ENCODE measurements around the gene MIPEP. TPM values are rescaled to one million over a fixed set of nuclear protein-coding genes. Genes with fewer than 3 reads are reported as not detected.

The MIPEP gene
- total and polyA plus RNA-seq, 12 donors: 13.9 to 28.6 (median 20.7) TPM

GRCh38 chr13:23849670-23850069 lies 39.5 kb downstream of the MIPEP start:
- H3K27me3 ChIP-seq: no peaks in the 10 kb centered on the region
- TF ChIP-seq CTCF (IDR thresholded peaks at IDR 0.05) (no peak), POLR2A (IDR thresholded peaks at IDR 0.05) (no peak)
- intact Hi-C loops (cut with DNase I): no loop called here
- 95 to 98% (median 97%) methylated on average over 2 of the region's 2 CpGs for WGBS, 4 donors
- DNase-seq: no peak
- H3K9me3 ChIP-seq (replicated peaks in 1 of 3): no peaks in the 10 kb centered on the region
- H3K27ac ChIP-seq: no peak overlapping the region
- no peaks in the 10 kb centered on the region for H3K4me1 ChIP-seq (replicated peaks in 1 of 2)
- no peak overlapping the region for H3K4me3 ChIP-seq
- no peaks in the 10 kb centered on the region for H3K36me3 ChIP-seq (replicated peaks in 1 of 2)

- intact Hi-C loops (cut with DNase I): no loop called here
- WGBS, 4 donors: 68 to 90% (median 76%) methylated on average over 7 to 8 of the region's 8 CpGs
- no peaks in the 10 kb centered on the region for H3K27me3 ChIP-seq
Measured at GRCh38 chr13:23848646-23849141, 40.5 kb downstream of the MIPEP start.

GRCh38 chr13:23848019-23848418 lies 41.2 kb downstream of the MIPEP start:
- Histone ChIP-seq H3K27me3 (no peaks in the 10 kb centered on the region), H3K36me3 (replicated peaks in 1 of 2) (no peaks in the 10 kb centered on the region), H3K27ac (no peak overlapping the region), H3K9me3 (replicated peaks in 1 of 3) (no peaks in the 10 kb centered on the region), H3K4me1 (replicated peaks in 1 of 2) (no peaks in the 10 kb centered on the region), H3K4me3 (no peak overlapping the region)
- intact Hi-C loops (cut with DNase I): no loop called here
- TF ChIP-seq CTCF (IDR thresholded peaks at IDR 0.05) (no peak), POLR2A (IDR thresholded peaks at IDR 0.05) (no peak)
- 87 to 98% (median 90%) methylated on average over 2 of the region's 2 CpGs for WGBS, 4 donors
- no peak for DNase-seq

More at GRCh38 chr13:23848646-23849141, 40.5 kb downstream of the MIPEP start:
- H3K4me3 ChIP-seq: no peak overlapping the region
- H3K36me3 ChIP-seq (replicated peaks in 1 of 2): no peaks in the 10 kb centered on the region
- H3K9me3 ChIP-seq (replicated peaks in 1 of 3): no peaks in the 10 kb centered on the region
- no peaks in the 10 kb centered on the region for H3K4me1 ChIP-seq (replicated peaks in 1 of 2)
- no peak for TF ChIP-seq CTCF (IDR thresholded peaks at IDR 0.05)
- TF ChIP-seq POLR2A (IDR thresholded peaks at IDR 0.05): no peak
- no peak for DNase-seq
- H3K27ac ChIP-seq: no peak overlapping the region

- no peak overlapping the region for H3K27ac ChIP-seq
- intact Hi-C loops (cut with DNase I): no loop called here
- no peaks in the 10 kb centered on the region for H3K9me3 ChIP-seq (replicated peaks in 1 of 3)
- no peaks in the 10 kb centered on the region for H3K36me3 ChIP-seq (replicated peaks in 1 of 2)
- TF ChIP-seq CTCF (IDR thresholded peaks at IDR 0.05) (no peak), POLR2A (IDR thresholded peaks at IDR 0.05) (no peak)
- no peaks in the 10 kb centered on the region for H3K4me1 ChIP-seq (replicated peaks in 1 of 2)
- no peak for DNase-seq
- H3K27me3 ChIP-seq: no peaks in the 10 kb centered on the region
- H3K4me3 ChIP-seq: no peak overlapping the region
- WGBS, 4 donors: 70 to 94% (median 86%) methylated on average over 2 of the region's 2 CpGs
Measured at GRCh38 chr13:23847497-23847896, 41.7 kb downstream of the MIPEP start.

Data from adrenal gland (tissue), 12 donors.